Left kidney (tissue), 2 donors: ENCODE data around the gene LRRFIP2. TPM values are rescaled to one million over a fixed set of nuclear protein-coding genes. Genes with fewer than 3 reads are reported as not detected.

Source experiments
- DNase-seq: peaks from one replicate; pipeline ENCODE4 v3.0.0-alpha.2; 2013
- polyA plus RNA-seq: library from polyadenylated mRNA; unstranded; fragments of 120-200 nt; gene quantifications from one replicate; pipeline ENCODE4 v1.2.1, GENCODE V29; 2013; ENCODE audit not compliant: insufficient read length

The LRRFIP2 gene
- polyA plus RNA-seq, 1 donor, result 47.7 TPM

DNA sequence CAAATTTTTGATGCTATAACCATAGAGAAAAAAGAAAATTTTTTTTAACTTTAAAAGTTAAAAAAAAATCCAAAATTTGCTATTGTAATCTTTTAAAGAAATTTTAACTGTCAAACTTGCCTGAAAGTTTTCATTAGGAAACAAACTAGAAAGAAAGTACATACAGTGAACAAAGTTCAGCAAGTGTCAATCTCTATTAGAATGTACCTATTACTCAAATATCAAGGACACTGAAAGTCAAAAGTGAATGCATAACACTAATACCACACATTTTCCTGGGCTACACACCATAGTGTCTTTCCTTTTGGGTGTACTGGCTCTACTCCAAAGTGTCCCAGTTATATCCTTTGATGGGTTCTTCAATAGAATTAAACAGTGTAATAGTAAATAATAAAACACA is 56.8 kb downstream of the LRRFIP2 start:
- no peak for DNase-seq

DNA sequence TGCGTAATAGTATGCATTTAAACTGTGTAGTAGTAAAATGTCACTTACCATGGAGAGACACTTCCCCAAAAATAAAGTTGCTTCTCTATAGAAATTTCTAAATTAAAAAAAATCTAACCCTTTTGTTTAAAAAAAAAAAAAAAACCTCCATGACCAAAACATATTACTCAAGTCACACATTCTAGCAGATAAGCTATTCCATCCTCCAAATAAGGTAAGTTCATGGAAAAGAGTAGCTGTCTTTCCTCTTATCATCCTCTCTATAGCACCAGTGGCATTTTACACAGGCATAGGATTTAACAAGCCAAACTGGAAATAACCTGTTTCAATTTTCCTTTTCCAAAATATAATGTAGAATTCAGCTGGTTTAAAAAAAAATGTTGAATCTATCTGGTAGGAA is 57.4 kb downstream of the LRRFIP2 start:
- no peak for DNase-seq

DNA sequence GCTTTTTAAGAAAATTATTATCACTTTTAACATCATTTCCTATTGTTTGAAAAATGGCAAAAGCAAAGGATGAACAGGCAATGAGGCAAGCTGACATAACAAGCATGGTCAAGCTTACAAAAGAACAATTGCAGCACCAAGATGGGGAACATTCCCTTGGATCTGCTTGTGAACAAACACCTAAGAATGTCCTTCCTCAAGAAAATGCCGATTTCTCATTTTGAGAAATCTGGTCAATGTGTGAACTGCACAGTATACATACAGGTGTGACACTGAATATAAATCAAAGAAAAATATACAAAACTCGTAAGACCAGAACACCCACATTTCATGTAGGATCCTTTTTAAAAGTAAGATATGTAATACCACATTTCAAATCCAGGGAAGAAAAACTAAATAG is 58.9 kb downstream of the LRRFIP2 start:
- no peak for DNase-seq

DNA sequence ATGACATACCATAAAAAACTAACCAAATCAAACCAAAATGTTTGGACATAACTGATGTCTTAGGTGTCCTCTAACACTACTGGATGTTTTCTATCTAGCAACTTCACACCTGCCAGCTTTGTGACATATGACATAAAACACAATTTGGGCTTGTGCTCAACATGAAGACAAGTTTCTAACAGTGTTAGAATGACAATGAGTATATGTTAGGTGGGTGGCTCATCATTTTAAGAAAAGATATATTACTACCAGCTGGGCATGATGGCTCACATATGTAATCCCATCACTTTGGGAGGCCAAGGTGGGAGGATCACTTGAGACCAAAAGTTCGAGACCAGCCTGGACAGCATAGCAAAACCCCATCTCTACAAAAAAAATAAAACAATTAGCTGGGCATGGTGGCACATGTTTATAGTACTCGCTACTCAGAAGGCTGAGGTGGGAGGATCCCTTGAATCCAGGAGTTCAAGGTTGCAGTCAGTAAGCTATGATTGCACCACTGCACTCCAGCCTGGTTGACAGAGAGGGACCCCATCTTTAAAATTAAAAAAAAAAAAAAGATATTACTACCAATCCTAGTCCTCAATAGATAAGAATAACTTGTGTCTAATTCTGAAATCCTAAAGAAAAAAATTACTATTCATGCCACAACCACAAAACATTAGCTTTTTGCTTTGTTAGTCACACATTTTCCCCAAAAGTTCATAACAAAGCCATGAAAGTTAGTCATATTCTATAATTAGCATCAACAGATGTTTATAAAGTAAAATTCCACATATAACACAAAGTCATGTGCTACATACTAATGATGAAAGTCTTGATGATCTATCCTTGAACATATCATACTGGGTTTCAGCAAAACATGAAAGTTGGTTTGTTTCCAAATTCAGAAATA is 59.9 kb downstream of the LRRFIP2 start:
- no peak for DNase-seq

DNA sequence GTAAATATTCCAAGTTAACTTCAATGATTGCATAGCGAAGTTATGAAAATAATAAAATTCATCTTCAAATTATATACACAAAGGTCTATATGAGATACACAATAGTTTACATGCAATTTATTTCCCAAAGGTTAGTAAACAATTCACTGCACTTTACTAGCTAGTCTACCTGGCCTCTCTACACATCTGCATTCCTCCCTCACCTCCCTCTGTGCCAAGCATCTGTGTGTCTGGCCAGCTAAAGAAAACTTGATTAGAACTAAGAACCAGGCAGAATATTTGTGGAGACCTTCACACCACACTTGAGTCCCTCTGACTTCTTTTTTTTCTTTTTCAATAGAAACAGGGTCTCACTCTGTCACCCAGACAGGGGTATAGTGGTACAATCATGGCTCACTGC is 61.4 kb downstream of the LRRFIP2 start:
- DNase-seq, result no peak

DNA sequence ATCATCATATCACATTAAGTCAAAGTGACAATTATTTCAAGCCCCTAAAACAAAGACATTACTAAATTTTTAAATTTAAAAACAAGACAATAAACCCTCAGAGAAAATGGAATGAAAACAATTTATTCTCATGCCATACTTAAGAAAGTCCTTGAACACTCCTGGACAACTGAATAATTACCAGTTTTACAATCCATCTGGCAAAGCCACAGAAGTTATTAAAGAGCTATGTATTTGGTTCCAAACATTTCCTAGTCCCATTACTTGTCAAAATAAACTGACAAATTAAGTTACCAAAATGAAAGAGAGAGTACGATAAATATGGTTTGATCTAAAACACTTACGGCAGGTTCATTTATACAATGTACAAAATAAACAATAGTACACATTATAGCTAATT is 63.2 kb downstream of the LRRFIP2 start:
- DNase-seq, result no peak

DNA sequence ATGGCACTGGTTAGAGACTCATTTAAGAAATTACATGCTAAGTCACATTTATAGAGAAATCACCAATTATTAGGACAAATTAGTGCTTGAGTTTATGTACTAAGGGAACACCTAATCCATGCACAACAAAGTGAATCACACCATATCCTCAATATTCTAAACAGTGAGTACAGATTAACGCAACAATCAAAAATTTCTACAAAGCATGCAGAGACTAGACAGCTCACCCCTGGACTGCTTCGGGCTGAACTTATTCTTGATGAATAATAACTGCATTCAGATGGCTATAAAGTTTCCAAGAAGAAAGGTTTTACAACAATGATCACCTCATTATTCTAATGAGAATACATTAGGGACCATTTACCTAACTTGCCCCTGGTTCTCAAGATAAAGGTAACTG is 66.5 kb downstream of the LRRFIP2 start:
- DNase-seq, result no peak

DNA sequence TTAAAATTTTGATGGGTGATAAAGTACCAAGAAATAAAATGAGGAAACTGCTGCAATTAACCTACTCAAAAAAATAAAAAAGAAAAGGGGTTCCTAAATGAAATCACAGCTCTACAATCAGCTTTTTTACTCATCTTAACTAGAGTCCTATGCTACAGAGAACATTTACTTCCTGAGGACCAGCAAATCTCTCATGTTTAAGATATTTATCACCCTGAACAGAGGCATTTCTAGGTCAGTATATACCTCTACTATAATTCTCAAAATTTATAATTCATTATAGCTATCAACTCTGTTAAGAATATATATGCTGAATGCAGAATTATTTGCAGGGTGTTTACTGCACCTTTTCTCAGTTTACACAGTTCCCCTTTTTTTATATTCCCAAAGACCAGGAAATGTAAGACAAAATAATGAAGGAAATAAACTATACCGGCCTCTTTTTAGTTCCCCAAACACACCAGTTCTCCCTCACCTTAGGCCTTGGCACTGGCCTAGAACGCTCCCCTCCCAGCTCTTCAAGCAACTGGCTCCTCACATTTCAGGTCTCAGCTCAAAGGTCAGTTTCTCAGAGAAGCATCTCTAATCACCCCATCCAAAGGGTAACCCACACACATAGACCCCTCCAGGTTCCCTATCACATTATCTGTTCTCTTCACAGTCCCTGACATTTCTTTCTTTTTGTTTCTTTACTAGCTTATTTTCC is 71.1 kb downstream of the LRRFIP2 start:
- no peak for DNase-seq

DNA sequence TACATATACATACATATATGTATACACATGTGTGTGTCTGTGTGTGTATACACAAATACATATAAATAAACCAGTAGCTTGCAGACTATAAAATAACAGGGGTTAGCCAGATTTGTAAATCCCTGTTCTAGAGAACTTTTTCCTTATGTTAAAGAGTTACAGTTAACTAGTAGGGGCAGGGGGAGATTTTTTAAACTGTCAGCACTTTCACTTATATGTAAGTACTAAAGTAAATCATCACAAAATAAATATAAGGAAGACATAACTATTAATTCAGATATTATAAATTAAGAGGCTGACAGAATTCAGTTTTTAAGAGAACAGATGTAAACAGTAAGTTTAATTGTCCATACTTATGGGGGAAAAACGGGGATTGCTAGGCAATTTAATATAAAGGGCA is 74.0 kb downstream of the LRRFIP2 start:
- no peak for DNase-seq

DNA sequence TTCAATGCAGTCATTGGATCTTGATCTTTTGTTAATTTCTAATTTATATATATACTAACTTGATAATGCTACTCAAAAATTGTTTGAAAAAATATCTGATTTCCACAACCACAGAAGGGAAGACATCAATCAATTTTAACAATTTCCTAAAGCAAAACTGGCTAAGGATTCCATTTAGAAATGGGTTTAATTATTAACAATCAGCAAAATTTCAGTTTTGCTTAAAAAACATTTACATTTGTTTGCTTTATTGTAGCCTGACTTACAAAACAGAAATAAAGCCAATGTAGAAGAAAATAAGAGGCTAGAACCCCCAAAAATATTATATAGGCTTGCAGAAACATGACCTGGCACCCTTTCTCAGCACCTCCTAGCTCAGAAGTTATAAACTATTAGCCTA is 74.9 kb downstream of the LRRFIP2 start:
- no peak for DNase-seq

DNA sequence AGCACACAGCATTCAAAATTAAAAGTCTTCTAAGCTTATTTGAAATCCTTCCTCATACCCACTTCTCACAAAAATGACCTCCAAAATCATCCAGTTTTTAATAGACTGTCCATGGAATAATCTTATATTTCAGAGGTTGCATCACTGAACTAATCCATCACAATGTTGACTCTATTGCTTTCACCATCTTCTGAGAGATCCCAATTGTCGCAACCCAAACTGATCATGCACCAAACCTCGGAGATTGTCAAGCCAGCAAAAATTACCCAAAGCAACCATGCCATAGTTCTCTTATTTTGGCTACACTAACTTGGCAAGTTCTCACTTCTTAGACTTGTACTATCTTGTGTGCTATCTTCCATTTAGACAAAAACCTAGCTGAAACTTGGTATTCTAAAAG is 75.5 kb downstream of the LRRFIP2 start:
- no peak for DNase-seq

DNA sequence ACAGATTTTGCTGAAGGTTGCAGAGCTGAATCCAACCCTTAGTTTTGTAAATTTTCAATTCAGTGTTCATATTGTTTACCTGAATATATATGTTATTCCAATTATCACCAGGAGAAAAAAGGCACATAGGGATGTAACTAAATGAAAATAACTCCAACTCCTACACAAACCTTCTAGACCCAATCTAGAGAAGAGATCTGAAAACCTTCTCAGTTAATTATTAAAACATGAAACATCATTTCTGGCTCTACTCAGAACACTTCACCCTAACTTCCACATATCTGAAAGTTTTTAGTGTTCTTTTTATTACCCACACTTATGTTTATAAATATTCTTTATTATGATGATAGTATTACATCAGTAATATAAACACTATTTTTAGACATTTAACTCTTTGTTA is 76.6 kb downstream of the LRRFIP2 start:
- no peak for DNase-seq

DNA sequence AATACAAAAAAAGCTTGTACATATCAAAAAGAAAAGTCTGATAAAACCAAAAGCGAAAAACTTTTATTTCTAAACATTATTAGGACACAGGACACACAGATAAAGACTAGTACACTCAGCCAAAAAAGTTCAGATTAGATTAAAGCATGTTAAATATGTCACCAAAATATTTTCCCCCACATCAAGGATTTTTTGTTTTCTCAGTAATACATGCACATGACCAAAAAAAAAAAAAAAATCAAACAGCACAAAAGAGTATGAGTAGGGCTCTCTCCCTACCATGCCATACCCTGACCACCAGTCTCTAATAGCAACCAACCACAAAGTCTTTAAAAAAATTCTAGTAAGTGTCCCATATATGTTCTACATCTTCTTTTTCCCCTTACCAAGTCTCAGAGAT is 77.4 kb downstream of the LRRFIP2 start:
- DNase-seq, result no peak

DNA sequence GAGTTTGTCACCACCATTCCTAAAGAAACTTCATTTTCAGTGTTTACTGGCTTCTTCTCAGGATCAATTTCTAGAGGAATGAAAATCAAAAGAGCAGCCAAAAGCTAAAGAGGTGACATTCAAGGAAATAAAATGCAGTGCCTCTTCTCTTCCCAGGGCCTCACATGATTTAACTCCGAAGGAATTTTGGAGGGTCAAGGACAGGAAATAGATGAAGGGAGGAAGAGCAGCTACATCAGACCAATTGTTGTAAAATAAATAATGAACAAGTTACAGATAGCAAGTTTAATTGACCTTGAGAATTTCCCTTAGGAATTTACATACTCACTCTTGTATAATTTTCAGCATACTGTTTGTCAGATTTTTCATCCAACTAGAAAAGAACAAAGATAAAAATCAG is 78.1 kb downstream of the LRRFIP2 start:
- no peak for DNase-seq

DNA sequence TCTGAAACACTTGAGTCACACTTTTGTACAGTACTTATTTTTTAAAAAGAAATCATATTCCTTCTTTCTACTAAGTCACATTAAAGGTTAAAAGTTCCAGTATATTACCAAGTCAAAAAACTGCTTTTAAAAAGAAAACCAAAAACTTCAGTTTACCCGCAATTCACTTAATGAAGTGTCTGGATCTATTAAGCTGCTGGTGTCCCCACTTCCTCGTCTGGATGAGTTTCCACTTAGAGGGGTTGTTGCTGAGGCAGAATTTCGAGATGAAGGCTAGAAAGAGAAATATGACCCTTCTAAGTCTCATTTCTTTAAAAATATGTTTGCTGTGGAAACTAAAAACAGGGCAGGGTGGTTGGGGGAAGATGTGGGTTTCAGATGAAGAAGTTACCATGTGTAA is 79.7 kb downstream of the LRRFIP2 start:
- DNase-seq, result no peak

DNA sequence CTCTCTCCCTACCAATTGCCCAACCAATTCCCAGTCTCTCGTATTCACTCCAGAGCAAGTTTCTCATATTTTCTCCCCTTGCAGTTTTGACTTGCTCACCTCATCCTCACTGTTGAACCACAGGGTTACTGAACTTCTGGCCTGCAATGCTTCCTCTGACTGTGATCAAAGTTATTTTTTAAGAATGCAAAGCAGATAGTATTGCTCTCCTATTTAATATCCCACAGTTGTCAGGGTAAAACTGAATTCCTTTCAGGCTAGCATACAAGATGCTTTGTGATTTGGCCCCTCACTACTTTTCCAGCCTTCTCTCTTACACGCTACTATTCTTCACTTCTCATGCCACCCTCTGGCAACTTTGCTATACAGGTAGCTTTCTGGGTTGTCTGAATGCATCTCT is 80.9 kb downstream of the LRRFIP2 start:
- DNase-seq, result no peak

DNA sequence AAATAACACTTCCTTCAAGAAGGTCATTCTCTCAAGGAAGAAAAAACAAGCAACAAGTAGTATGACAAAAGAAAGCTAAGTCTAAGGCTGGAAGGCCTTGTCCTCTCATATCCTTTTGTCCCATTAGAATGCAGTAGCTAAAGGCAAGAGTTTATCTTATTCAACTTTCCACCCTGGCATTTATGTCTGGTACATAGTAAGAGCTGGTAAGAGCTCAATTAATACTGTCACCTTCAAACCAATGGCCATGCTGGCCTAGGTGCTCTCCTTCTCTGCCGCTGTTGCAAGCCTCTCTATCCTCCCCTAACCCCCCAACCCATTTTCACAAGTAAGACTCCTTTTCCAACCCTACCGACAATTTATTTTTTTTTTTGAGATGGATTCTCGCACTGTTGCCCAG is 81.9 kb downstream of the LRRFIP2 start:
- DNase-seq, result no peak

DNA sequence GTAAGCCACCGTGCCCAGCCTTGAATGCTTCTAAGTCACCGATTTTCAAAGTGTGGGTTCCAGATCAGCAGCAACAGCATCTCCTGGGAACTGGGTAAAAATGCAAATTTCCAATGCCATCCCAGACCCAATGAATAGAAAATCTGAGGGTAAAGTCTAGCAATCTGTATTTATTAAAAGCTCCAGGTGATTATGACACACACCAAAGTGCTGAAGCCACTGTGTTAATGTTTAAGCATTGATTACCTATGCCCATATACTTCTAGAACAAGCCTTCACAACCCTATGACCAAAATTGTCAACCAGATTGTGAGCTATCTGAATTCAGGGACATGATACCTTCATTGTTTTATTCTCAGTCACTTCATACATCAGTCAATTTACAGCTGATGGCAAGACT is 86.5 kb downstream of the LRRFIP2 start:
- no peak for DNase-seq

DNA sequence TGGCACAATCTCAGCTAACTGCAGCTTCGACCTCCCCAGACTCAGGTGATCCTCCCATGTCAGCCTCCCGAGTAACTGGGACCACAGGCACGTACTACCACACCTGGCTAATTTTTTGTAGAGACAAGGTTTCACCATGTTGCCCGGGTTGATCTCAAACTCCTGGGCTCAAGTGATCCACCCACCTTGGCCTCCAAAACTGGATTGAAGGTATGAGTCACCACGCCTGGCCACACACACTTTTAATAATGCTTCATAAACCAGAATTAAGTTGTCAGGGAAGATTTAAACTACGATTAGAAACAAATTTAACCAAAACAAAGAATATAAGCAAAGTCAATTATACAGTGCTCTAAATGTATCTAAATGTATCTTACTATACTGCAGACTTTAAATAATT is 87.5 kb downstream of the LRRFIP2 start:
- no peak for DNase-seq

DNA sequence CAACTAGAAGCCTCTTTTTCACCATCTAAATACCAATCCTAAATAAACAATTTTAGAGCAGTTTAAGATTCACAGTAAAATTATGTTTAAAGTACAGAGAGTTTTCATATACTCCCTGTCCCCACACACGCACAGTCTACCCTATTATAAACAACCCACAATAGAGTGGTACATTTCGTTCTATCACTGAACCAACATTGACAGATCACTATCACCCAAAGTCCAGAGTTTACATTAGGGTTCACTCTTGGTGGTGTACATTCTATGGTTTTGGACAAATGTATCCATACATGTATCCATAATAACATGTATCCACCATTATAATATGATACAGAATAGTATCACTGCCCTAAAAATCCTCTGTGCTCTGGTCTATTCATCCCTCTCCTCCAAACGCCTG is 92.1 kb downstream of the LRRFIP2 start:
- no peak for DNase-seq

DNA sequence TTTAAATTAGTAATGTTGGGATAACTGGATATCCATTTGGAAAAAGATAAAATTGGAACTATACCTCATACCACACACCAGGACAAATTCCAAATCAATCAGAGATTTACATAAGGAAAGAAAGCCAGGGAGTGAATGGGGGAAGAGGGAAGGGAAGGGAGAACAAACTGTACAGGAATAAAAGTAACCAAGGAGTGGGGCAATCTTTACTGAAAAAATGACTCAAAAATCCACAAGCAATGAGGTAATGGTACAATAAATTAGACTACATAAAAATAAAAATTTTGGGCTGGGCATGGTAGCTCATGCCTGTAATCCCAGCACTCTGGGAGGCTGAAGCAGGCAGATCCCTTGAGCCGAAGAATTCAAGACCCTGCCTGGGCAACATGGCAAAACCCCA is 98.4 kb downstream of the LRRFIP2 start:
- no peak for DNase-seq

DNA sequence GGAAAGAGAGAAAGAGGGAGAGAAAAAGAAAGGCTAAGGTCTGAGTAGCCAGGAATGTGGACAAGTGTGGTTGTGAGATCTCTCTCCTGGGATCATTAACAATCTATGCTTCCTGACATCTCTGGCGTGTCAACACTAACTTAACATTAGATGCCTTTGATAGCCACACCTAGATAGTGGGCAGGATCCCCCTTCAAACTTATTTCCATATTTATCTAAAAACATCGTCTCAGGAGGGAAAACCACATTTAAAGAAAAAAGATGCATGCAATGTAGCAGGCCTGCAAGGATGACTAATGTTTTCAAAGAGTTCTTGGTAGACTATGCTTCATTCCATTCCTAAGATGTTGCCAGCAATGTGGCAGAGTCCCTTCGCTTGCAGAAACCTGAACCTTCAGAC is 100.2 kb downstream of the LRRFIP2 start:
- no peak for DNase-seq

DNA sequence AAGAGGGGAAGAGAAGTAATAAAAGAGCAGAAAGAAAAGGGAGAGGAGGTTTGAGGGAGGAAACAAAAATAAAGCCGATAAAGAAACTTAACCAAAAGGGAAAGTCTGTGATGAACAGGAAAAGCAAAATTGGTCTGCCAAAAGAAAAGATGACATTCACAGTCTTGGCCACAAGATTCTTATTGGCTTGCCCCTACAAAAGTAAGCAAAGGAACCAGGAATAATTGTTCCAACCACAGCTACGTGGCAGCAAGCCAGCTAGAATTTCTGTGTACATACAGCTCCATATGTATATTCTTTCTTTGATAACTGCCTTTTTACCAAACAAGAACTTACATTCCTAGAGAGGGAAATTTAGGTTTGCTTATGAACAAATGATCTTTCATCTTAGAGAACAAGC is 101.5 kb downstream of the LRRFIP2 start:
- no peak for DNase-seq

DNA sequence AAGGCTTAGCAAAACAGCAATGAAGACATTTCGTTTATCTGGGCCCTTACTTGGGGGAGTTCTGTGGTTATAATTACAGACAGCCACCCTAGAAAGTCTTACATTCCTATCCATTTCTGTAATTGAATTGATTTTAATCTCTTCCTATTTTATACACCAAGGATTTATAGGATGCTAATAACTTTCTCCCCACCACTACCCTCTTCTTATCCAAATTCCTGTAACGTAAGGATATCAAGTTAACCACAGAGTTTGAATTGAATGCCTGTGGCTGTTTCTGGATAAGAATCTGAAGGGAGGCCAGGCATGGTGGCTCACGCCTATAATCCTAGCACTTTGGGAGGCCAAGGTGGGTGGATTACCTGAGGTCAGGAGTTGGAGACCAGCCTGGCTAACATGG is 102.5 kb downstream of the LRRFIP2 start:
- no peak for DNase-seq
